ENCODE measurements around the gene B4GALT2. TPM values are rescaled to one million over a fixed set of nuclear protein-coding genes. Genes with fewer than 3 reads are reported as not detected.

The B4GALT2 gene
- total and polyA plus RNA-seq, 2 donors (not counting 1 experiment from before 2014, with no cell fraction given), result 4.6 to 6.5 TPM

- ATAC-seq (ENCODE audit: low read depth) (no peak), DNase-seq (no peak)
- intact Hi-C loops (cut with micrococcal nuclease), result no loop called here
- Histone ChIP-seq H4K20me1 (ENCODE audit: control insufficient read depth, insufficient read depth, low read length, poor library complexity, severe bottlenecking) (no peaks in the 10 kb centered on the region), H3K4me1 (ENCODE audit: control insufficient read depth in 2 of 2, insufficient read depth in 2 of 2, low read length in 2 of 2) (no peaks in the 10 kb centered on the region), H3K36me3 (replicated peaks in 1 of 2; ENCODE audit: control extremely low read depth in 1 of 2, control insufficient read depth in 1 of 2, extremely low read depth in 1 of 2, insufficient read depth in 2 of 2, low read length in 1 of 2) (peaks cover 0 to 23% of the 10 kb centered on the region in 2 experiments), H3K4me3 (ENCODE audit: control extremely low read depth in 1 of 5, extremely low read depth in 1 of 5, insufficient read depth in 1 of 5, low read depth in 2 of 5, low read length in 4 of 5) (no peak overlapping the region), H3K9me3 (ENCODE audit: control extremely low read depth in 1 of 3, control insufficient read depth in 2 of 3, insufficient read depth in 1 of 3, low read length in 2 of 3) (no peaks in the 10 kb centered on the region), H3K4me2 (replicated peaks; ENCODE audit: low read depth, low read length, poor library complexity, severe bottlenecking) (no peak overlapping the region), H3K9ac (ENCODE audit: low read length) (no peak overlapping the region), H2AFZ (ENCODE audit: insufficient read depth, low read depth, low read length, poor library complexity, severe bottlenecking) (no peak overlapping the region), H3K27me3 (replicated peaks in 1 of 4; ENCODE audit: control extremely low read depth in 1 of 4, control insufficient read depth in 3 of 4, insufficient read depth in 4 of 4, low read length in 3 of 4) (no peaks in the 10 kb centered on the region), H3K27ac (ENCODE audit: low read length in 2 of 2) (no peak overlapping the region), H3K79me2 (ENCODE audit: control insufficient read depth, insufficient read depth, low read length) (no peaks in the 10 kb centered on the region)
- H3K27ac Mint-ChIP-seq, result no peak overlapping the region
- TF ChIP-seq EZH2 (IDR thresholded peaks at IDR 0.05; ENCODE audit: borderline replicate concordance, insufficient read depth, low read depth, low read length, poor library complexity, severe bottlenecking) (no peak), CTCF (IDR thresholded peaks at IDR 0.05) (no peak)
- no peaks in the 10 kb centered on the region for H3K9me3 Mint-ChIP-seq (ENCODE audit: insufficient read depth)
- ChIA-PET POLR2A (no interaction called here), CTCF (no interaction called here)
- 98% methylated on average over 6 of the region's 8 CpGs for WGBS (ENCODE audit: insufficient coverage)
- no peak overlapping the region for H3K4me3 Mint-ChIP-seq
- no peaks in the 10 kb centered on the region for H3K27me3 Mint-ChIP-seq
- H3K4me1 Mint-ChIP-seq, result no peaks in the 10 kb centered on the region
Measured at GRCh38 chr1:43960798-43961197, 18.2 kb upstream of the B4GALT2 start.

- Histone ChIP-seq H3K36me3 (replicated peaks in 1 of 2; ENCODE audit: control extremely low read depth in 1 of 2, control insufficient read depth in 1 of 2, extremely low read depth in 1 of 2, insufficient read depth in 2 of 2, low read length in 1 of 2) (peaks cover 0 to 21% of the 10 kb centered on the region in 2 experiments), H3K4me3 (ENCODE audit: control extremely low read depth in 1 of 5, extremely low read depth in 1 of 5, insufficient read depth in 1 of 5, low read depth in 2 of 5, low read length in 4 of 5) (no peak overlapping the region), H3K9ac (ENCODE audit: low read length) (no peak overlapping the region), H3K9me3 (ENCODE audit: control extremely low read depth in 1 of 3, control insufficient read depth in 2 of 3, insufficient read depth in 1 of 3, low read length in 2 of 3) (no peaks in the 10 kb centered on the region), H2AFZ (ENCODE audit: insufficient read depth, low read depth, low read length, poor library complexity, severe bottlenecking) (no peak overlapping the region), H3K79me2 (ENCODE audit: control insufficient read depth, insufficient read depth, low read length) (no peaks in the 10 kb centered on the region), H3K27me3 (replicated peaks in 1 of 4; ENCODE audit: control extremely low read depth in 1 of 4, control insufficient read depth in 3 of 4, insufficient read depth in 4 of 4, low read length in 3 of 4) (no peaks in the 10 kb centered on the region), H3K27ac (ENCODE audit: low read length in 2 of 2) (no peak overlapping the region), H4K20me1 (ENCODE audit: control insufficient read depth, insufficient read depth, low read length, poor library complexity, severe bottlenecking) (no peaks in the 10 kb centered on the region), H3K4me1 (ENCODE audit: control insufficient read depth in 2 of 2, insufficient read depth in 2 of 2, low read length in 2 of 2) (no peaks in the 10 kb centered on the region), H3K4me2 (replicated peaks; ENCODE audit: low read depth, low read length, poor library complexity, severe bottlenecking) (no peak overlapping the region)
- ChIA-PET POLR2A (no interaction called here), CTCF (no interaction called here)
- Mint-ChIP-seq H3K4me1 (no peaks in the 10 kb centered on the region), H3K27me3 (no peaks in the 10 kb centered on the region), H3K27ac (no peak overlapping the region), H3K4me3 (no peak overlapping the region), H3K9me3 (ENCODE audit: insufficient read depth) (no peaks in the 10 kb centered on the region)
- TF ChIP-seq CTCF (IDR thresholded peaks at IDR 0.05), result no peak
- no peak for TF ChIP-seq EZH2 (IDR thresholded peaks at IDR 0.05; ENCODE audit: borderline replicate concordance, insufficient read depth, low read depth, low read length, poor library complexity, severe bottlenecking)
- 94% methylated on average over 2 of the region's 3 CpGs for WGBS (ENCODE audit: insufficient coverage)
- ATAC-seq (ENCODE audit: low read depth), result no peak
- intact Hi-C loops (cut with micrococcal nuclease), result no loop called here
- DNase-seq, result no peak
Measured at GRCh38 chr1:43961692-43962091, 17.3 kb upstream of the B4GALT2 start.
